Activated CD4-positive, alpha-beta T cell treated with anti-CD3 and anti-CD28 coated beads, Interleukin-2, amount 50 U/mL, for 1 hour (primary cell): ENCODE measurements around the gene ORAI3.
A peak's percentile ranks its signal among the peaks of the same experiment; 100 is the strongest.

Experiments used
- DNase-seq: peaks from one replicate; pipeline ENCODE4 v3.0.0-alpha.2; 2020

Gene ORAI3

DNA sequence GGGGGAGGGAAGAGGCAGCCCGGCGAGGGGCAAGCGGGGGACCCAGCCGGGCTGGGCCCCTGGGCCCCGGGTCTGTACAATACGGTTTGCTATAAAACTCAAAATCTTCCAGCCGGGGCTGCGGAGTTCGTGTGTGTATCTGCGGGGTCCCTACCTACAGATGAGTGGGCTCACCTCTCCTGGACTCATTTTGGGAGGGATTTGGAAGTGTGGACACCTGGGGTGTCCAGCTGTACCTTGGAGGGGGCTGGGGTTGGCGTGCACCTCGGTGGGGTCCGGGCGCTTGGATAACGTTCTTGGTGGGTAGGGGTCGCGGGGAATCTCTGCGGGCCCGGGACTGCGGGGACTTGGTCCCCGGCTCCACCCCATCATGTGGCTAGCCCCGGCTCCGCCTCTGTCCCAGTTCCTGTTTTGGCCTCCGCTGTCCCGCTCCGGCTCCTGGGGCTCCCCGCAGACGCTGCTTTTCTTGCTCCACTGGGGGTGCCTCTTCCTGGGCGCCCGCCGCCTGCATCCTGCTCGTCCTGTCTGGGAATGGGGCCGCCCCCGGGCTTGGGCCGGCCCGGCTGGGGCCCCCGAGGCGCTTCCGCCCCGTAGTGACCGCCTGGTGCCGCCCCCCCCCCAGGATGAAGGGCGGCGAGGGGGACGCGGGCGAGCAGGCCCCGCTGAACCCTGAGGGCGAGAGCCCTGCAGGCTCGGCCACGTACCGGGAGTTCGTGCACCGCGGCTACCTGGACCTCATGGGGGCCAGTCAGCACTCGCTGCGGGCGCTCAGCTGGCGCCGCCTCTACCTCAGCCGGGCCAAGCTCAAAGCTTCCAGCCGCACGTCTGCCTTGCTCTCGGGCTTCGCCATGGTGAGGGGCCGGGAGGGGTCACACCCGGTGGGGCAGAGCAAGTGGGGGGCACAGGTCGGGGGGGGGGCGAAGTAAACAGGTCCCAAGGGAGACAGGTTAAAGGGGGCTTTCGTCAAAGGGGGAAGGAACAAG lies at the start of gene ORAI3:
TSS of gene ORAI3 (plus strand) at position 402 of the 983 bp plus-strand sequence. CDS start at position 624, 222 bp downstream.
- DNase-seq: peak; percentile 29

DNA sequence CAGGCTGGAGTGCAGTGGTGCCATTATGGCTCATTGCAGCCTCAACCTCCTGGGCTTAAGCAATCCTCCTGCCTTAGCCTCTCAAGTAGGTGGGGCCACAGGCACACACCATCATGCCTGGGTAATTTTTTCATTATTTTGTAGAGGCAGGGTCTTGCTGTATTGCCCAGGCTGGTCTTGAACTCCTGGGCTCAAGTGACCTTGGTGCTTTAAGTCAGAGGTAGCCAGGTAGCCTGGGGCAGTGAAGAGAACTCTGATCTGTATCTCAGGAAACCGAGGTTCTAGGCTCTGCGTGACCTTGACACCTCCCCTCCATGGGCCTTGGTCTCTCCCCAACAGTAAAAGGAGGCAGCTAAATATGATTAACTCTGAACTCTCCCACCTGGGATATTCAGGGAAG lies 49.1 kb upstream of the ORAI3 start:
- DNase-seq: no peak

DNA sequence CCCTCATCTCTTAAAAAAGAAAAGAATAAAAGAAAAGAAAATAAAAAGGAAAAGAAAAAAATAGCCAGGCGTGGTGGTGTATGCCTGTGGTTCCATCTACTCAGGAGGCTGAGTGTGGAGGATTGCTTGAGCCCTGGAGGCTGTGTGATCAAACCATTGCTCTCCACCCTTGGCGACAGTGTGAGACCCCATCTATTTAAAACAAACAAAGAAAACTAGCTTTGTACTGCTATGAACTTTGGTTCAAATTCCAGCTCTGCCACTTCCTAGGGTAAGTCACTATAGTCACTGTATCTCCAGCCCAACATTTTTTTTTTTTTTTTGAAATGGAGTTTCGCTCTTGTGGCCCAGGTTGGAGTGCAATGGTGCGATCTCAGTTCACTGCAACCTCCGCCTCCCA lies 48.3 kb upstream of the ORAI3 start:
- no peak for DNase-seq

DNA sequence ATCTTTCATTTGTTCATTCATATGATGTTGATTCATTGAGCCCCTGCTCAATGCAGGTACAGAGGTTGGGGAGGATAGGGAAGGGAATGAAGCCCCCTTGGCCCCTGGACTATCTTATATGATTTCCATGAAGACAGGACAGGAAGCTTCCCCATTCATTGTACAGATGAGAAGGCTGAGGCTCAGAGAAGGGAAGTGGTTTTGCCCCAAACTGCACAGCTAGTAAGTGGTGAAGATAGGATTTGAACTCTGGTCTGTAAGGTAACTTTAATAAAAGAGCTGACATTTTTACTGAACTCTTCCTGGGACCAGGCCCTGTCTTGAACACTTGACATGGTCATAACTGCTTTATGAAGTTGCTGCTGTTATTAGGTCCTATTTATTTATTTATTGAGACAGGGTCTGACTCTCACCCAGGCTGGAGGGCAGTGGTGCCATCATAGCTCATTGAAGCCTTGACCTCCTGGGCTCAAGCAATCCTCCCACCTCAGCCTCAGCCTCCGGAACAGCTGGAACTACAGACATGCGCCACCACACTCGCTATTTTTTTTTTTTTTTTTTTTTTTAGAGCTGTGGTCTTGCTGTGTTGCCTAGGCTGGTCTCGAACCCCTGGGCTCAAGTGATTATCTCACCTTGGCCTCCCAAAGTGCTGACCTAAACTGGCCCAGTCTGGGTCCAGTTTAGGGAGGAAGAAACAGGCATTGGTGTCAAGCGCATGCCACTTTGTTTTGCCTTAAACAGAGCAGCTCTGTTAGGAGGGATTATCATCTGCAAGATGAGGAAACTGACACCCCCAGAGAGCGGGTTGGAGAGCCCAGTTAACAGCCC lies 47.5 kb upstream of the ORAI3 start:
- no peak for DNase-seq

DNA sequence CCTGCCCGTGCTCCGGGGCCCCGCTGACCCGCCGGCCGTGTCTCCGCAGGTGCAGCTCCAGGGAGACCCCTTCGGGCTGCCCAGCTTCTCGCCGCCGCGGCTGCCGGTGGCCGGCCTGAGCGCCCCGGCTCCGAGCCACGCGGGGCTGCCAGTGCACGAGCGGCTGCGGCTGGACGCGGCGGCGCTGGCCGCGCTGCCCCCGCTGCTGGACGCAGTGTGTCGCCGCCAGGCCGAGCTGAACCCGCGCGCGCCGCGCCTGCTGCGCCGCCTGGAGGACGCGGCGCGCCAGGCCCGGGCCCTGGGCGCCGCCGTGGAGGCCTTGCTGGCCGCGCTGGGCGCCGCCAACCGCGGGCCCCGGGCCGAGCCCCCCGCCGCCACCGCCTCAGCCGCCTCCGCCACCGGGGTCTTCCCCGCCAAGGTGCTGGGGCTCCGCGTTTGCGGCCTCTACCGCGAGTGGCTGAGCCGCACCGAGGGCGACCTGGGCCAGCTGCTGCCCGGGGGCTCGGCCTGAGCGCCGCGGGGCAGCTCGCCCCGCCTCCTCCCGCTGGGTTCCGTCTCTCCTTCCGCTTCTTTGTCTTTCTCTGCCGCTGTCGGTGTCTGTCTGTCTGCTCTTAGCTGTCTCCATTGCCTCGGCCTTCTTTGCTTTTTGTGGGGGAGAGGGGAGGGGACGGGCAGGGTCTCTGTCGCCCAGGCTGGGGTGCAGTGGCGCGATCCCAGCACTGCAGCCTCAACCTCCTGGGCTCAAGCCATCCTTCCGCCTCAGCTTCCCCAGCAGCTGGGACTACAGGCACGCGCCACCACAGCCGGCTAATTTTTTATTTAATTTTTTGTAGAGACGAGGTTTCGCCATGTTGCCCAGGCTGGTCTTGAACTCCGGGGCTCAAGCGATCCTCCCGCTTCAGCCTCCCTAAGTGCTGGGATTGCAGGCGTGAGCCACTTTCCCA lies 46.6 kb upstream of the ORAI3 start:
- DNase-seq: peak; percentile 48

DNA sequence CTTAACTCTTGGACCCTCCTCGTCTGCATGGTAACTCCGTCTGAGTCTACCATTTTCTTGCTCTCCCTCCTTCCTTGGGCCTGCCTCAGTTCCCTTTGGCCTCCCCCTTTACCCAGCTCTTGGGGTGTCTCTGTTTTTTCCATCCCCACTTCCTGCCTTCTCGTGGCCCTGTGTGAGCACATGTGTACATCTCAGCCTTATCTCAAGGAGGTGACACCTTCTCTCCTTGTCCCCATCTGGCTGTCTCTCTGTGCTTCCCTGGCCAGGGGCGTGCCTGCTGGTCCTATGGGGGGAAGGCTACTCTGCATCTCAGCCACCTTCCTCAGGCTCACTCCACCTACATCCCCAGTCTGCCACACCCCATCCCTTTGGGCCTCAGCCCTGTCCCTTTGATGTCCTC lies 45.9 kb upstream of the ORAI3 start:
- DNase-seq: no peak

DNA sequence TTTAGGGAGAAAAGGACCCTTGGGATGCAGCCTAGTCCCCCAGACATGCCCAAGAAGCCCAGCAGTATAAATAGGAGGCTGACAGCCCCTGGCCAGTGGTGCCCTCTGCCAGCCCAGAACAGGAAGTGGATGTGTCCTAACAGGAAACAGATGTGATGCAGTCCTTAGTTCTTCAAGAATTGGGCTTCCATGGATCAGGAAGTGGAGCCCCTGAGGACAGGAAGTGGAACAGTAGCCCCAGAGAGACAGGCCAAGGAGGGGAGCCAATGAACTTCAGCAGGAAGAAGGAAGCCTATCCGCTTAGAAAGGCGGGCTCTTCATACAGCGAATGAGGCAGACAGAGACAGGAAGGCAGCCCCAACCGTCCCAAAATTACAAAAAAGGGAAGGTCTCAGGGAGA lies 45.3 kb upstream of the ORAI3 start:
- no peak for DNase-seq

DNA sequence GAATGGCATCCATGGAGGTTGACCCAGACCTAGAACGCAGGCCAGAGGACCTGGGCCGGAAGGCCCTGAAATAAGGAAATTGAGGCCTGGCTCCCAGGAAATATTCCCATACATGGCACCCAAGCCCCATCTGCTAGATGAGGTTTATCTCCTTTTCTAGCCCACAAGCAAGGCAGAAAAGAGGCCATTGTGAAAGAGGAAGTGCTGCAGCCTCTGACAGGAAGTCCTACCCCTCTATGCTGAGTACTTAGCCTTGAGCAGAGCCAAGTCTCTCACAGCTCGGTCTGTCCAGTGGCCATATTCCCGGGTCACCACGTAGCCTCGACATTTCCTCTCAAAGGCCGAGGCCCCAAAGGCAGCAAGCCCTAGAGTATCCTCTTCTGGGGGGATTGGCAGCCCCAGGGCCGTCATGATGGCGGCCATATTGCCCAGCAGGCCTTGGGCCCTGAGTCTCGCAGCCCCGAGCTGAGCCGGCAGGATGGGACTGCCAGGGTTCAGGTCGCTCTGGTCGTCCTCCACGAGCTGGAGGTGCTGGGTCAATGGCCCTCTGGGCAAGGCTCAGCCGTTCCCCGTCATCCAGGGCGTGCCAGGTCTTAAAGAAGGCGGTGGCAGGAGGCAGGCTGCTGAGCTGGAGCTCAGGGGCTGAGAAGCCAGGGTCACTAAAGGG lies 44.6 kb upstream of the ORAI3 start:
- DNase-seq: no peak

DNA sequence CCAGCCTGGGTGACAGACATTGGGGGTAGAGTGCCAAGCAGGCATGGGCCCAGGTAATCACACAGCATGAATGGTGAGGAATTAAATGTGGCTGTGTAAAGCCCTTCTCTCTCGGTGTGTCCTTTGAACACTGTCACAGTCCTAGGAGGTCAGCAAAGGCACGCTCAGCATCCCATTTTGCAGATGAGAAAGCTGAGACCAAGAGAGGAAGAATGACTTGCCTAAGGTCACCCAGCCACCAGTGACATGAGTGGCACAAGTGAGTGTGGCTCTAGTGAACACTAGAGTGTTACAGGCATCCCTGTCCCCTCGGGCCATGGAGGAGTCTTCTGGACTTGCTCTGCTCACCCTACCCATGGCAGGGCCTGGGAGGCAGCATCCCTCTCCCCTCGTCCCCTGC lies 41.8 kb upstream of the ORAI3 start:
- no peak for DNase-seq

DNA sequence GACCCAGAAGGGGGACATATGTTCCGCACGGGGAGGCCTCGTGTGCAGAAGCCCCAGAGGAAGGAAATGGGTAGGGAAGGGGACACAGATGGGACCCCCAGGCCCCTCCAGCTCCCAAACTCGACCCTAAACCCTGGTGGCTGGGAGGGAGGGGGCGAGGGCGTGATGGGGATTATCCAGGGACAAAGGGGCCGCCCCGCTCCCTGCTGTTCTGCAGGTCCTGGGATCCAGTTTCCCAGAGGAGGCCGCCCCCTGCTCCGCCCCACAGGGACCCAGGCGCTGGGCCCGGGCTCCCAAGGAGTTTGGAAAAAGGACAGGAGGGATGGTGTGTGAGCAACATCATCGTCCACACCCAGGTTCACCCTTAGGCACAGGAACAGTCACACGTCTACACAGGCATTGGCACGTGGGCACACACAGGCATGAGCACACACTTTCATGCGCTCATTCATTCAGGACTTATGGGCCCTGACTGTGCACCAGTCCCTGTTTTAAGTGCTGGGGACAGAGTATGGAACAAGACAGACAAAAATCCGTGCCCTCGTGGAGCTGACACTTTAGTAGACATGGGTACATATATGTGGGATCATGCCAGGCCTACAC lies 38.3 kb upstream of the ORAI3 start:
- DNase-seq: no peak

DNA sequence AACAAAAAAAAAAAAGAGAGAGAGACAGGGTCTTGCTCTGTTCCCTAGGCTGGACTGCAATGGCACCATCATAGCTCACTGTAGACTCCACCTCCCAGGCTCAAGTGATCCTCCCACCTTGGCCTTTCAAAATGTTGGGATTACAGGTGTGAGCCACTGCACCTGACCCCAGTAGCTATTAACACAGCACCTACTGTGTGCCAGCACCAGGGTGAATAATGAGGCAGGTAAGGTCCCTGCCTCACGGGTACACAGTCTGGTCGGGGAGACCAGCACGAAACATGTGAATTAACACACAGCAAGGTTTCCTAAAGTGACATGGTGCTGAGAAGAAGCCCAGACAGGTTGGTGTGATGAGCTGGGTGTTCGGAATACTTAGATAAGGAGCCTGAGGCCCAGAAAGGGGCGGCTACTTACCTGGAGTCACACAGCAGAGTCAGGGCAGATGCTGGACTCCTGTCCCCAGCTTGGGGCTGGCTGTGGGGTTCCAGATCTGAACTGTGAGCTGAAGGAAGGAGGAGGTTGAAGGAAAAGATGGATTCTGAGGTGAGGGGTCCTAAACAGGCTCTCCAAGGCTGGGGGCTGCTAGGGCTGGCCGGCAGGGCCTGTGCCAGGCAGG lies 36.0 kb upstream of the ORAI3 start:
- DNase-seq: no peak

DNA sequence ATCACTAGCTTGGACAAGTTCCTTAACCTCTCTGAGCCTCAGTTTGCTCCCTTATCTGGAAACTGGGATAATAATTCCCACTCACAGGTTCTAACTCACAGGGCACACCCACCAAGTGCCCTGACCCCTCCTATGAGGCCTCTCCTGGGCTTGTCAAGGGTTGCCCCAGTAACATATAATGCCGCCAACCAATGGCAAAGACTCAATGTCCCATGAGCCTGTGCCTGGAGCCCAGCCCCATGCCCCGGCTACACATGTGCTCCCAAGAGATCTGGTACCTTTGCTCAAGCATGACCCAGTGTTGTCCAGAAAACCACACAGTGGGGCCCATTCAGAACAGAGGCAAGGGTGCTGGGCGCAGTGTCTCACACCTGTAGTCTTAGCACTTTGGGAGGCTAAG lies 34.0 kb upstream of the ORAI3 start:
- no peak for DNase-seq

DNA sequence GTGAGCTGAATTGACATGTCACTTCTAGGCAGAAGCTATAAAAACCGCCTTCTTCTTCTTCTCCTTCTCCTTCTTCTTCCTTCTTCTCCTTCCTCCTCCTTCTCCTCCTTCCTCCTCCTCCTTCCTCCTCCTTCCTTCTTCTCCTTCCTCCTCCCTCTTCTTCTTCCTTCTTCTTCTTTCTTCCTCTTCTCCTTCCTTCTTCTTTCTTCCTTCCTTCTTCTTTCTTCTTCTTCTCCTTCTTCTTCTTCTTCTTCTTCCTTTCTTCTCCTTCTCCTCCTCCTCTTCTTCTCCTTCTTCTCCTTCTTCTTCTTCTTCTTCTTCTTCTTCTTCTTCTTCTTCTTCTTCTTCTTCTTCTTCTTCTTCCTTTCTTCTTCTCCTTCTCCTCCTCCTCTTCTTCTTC lies 30.3 kb upstream of the ORAI3 start:
- DNase-seq: no peak

DNA sequence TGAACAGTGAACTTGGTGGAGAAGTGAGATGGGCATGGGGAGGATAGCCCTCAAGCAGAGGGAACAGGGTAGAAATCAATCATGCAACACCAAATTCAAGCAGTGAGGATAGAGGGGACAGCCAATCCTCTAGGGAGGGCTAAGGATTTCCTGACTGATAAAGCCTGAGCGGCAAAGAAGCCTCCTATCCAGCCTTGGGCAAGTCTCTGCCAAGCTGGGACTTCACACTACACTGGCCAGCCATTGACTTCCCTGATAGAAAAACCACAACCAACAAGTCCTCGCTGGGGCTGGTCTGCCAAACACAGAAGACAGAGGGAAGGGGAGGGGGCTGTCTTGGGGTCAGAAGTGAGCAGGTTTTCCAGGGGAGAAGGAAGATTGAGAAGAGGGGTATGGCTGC lies 28.0 kb upstream of the ORAI3 start:
- no peak for DNase-seq

DNA sequence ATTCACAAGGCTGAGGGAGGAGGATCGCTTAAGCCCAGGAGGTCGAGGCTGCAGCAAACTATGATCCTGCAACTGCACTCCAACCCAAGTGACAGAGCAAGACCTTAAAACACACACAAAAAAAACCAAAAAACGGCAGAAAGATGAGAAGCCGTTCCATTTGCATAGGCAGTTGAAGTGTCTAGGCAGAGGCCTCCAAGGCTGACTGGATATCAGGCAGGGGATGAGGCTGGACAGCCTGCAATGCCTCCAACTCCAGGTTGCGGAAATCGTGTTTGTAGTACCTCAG lies 27.5 kb upstream of the ORAI3 start:
- no peak for DNase-seq

DNA sequence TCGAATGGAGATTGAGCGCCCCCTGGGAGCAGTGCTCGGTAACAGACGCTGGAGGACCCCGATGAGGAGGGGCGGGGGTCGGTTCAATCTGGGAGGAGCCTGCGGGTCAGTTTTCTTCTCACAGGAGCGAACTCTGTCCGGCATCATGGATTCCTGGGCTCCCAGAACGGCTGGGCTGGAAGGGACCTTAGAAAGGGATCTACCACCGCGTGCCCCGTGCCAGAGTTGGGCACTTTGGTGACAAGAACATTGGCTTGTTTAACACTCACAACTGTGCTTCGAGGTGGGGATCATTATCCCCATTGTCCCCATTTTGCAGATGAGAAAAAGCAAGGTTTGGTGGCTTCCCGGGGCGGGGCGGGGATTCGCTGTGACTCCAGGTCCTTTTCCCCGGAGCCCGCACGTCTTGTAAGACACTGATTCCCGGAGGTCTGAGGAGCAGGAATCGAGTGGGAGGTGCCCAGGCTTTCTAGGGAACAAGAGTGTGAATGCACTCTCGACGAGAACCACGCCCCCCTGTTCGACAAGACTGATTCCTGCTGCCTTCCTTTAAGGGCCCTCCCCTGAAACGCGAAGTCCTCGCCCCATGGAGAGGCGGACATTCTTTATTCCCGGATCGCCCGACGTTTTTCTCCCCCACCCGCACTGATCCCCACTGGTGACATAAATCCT lies 27.0 kb upstream of the ORAI3 start:
- DNase-seq: peak; percentile 87

DNA sequence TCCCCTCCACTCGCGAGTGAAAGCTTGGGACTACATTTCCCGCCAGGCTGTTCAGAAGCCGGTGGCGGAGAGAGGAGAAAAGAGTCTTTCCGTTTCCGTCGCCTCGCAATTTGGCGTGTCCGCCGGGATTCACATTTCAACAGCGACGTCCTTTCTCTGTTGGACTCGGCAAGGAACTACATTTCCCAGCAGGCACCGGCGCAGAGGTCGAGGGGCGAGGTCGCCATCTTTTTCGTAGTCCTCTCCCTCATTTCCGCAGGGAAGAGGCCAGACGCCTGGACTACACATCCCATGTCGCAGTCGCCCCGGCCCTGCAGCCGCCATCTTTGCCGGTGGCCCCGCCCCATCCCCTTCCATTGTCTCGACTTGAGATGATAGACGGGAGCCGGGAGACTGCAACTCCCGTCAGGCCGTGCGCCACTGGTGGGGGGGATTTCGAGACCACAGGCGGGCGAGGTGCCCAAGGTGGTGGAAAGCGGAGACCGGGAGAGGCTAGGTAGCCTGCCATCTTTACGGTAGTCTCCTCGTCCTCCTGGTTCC lies 26.4 kb upstream of the ORAI3 start:
- peak; percentile 99 for DNase-seq

DNA sequence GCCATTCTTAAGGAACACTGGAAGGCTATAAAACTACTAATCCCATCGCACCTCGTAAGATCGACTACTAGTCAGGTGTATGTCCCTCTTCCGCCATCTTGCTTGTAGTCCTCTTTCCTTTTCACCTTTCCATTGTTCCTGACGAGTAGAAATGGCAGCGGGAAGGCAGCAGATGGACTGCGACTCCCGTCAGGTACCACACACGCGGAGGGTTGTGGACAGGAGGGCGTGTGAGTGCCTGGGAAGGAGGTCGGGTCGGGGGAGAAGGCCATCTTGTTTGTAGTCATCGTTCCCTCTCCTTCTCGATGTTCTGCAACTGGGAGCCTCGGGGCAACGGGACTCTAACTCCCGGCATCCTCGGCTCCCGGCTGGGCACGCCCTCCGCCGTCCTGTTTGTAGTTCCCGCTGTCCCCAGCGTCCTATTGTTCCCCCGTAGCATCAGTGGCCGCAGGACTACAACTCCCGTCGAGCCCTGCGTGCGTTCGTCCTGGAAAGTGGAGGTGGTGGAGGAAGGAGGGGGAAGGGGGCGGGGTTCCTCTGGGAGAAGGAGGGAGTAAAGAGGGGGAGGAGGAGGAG lies 25.8 kb upstream of the ORAI3 start:
- DNase-seq: peak; percentile 93

DNA sequence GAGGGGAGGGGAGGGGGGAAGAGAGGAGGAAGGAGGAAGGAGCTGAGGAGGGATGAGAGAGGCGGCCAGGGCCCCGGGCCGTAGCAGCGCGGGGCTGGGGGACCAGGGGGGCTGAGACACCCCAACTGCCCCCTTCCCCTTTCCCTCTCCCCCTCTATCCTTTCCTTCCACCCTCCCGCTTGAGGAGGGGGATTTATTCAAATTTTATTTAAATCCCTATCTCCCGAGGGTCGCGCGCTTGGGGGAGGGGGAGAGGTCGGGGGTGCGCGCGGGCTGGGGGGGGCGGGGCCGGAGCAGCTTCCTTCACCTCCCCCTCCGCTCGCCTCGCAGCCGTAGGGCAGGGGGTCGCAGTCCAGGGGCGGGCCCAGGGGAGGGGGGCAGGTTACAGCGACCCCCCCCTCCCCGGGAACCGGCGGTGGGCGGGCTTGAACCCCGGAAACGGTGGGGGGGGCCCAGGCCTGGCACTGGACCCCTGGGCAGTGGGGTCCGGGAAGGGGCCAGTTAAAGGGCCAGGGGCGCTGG lies 25.3 kb upstream of the ORAI3 start, which contains the start of gene FBXL19:
TSS of gene FBXL19 (plus strand) at position 19 of the 522 bp plus-strand sequence. CDS start 2,183 bp downstream, outside the sequence.
- peak; percentile 14 for DNase-seq
